RWPE2 (cell line): Measurements from ENCODE around the gene POLR2M.

Experiments
- ATAC-seq: fragments of 200-7000 bp; cut with Tn5 transposase; 3 replicates; pipeline ENCODE4 v1.9.1; 2021; ENCODE audit warnings: low read depth
- DNase-seq: peaks from one replicate; pipeline ENCODE4 v3.0.0-alpha.2; 2020; ENCODE audit warnings: low spot score
- H3K27ac ChIP-seq: fragments of 450-650 bp; 2 replicates; pipeline ENCODE4 v1.5.1; 2017; ENCODE audit warnings: mild to moderate bottlenecking; ENCODE audit not compliant: poor library complexity, severe bottlenecking
- H3K27me3 ChIP-seq: fragments of 250-450 bp; sonication (Bioruptor Pico); 2 replicates; pipeline ENCODE4 v1.5.1; 2021; ENCODE audit warnings: mild to moderate bottlenecking, moderate library complexity; ENCODE audit not compliant: insufficient read depth, poor library complexity, severe bottlenecking
- H3K36me3 ChIP-seq: fragments of 250-450 bp; sonication (Bioruptor Pico); 2 replicates; pipeline ENCODE4 v1.5.1; 2020; ENCODE audit warnings: low read depth, mild to moderate bottlenecking, moderate library complexity
- H3K4me1 ChIP-seq: fragments of 250-450 bp; sonication (Bioruptor Pico); 2 replicates; pipeline ENCODE4 v1.5.1; 2021; ENCODE audit warnings: mild to moderate bottlenecking, moderate library complexity; ENCODE audit not compliant: insufficient read depth, poor library complexity, severe bottlenecking
- H3K4me3 ChIP-seq: fragments of 250-450 bp; sonication (Bioruptor Pico); 2 replicates; pipeline ENCODE4 v1.5.1; 2021; ENCODE audit warnings: mild to moderate bottlenecking, moderate library complexity; ENCODE audit not compliant: severe bottlenecking
- H3K9me3 ChIP-seq: fragments of 250-450 bp; sonication (Bioruptor Pico); 2 replicates; pipeline ENCODE4 v1.5.1; 2021; ENCODE audit warnings: mild to moderate bottlenecking, moderate library complexity; ENCODE audit not compliant: severe bottlenecking
- TF ChIP-seq, protein P1 (sequence below): fragments of 450-650 bp; IDR thresholded peaks from one replicate; pipeline ENCODE4 v1.5.1; 2017; ENCODE audit warnings: mild to moderate bottlenecking, moderate library complexity; ENCODE audit not compliant: poor library complexity, severe bottlenecking

POLR2M gene

DNA sequence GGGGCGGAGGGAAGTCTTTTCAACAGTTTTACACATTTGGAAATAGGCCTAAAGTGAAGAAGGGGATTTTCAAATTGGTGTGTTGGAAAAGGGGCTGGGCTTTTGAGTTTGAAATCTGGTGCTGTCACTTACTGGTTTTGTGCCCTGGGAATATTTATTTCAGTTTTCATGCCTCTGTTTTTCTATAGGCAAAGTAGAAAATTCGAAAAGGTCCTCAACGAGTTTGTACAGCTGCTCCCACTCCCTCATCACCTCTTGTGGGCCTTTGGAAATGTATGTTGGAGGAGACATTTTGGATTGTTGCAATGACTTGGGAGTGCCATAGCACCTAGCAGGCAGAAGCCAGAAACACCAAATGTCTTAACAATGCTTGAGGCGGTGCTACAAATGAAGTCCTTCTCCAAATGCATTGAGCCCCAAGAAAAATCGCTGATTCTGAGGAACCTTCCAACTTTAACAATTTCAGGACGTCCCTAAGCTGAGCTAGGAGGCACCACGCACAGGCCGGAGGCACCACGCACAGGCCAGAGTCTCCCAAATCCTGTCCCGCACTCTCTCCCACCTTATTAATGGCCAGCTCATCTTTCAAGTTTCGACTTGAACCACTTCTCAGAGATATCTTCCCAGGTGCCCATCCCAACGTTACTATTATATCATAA is 639 bp upstream of the POLR2M start:
- peak overlapping the region; percentile 93 for H3K4me3 ChIP-seq
- H3K4me1 ChIP-seq, result peaks cover 15% of the 10 kb centered on the region
- H3K9me3 ChIP-seq, result no peaks in the 10 kb centered on the region
- TF ChIP-seq, protein P1, sequence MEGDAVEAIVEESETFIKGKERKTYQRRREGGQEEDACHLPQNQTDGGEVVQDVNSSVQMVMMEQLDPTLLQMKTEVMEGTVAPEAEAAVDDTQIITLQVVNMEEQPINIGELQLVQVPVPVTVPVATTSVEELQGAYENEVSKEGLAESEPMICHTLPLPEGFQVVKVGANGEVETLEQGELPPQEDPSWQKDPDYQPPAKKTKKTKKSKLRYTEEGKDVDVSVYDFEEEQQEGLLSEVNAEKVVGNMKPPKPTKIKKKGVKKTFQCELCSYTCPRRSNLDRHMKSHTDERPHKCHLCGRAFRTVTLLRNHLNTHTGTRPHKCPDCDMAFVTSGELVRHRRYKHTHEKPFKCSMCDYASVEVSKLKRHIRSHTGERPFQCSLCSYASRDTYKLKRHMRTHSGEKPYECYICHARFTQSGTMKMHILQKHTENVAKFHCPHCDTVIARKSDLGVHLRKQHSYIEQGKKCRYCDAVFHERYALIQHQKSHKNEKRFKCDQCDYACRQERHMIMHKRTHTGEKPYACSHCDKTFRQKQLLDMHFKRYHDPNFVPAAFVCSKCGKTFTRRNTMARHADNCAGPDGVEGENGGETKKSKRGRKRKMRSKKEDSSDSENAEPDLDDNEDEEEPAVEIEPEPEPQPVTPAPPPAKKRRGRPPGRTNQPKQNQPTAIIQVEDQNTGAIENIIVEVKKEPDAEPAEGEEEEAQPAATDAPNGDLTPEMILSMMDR, result no peak
- DNase-seq (no peak), ATAC-seq (peak; percentile 22)
- no peaks in the 10 kb centered on the region for H3K27me3 ChIP-seq
- peak overlapping the region; percentile 64 for H3K27ac ChIP-seq
- H3K36me3 ChIP-seq, result peaks cover 31% of the 10 kb centered on the region

GRCh38 chr15:57708047-57708446 is 1.5 kb downstream of the POLR2M start:
- TF ChIP-seq, protein P1, result no peak
- H3K36me3 ChIP-seq, result peaks cover 53% of the 10 kb centered on the region
- peak overlapping the region; percentile 93 for H3K4me3 ChIP-seq
- no peaks in the 10 kb centered on the region for H3K9me3 ChIP-seq
- H3K27me3 ChIP-seq, result no peaks in the 10 kb centered on the region
- DNase-seq (no peak), ATAC-seq (no peak)
- H3K27ac ChIP-seq, result no peak overlapping the region
- peaks cover 15% of the 10 kb centered on the region for H3K4me1 ChIP-seq

DNA sequence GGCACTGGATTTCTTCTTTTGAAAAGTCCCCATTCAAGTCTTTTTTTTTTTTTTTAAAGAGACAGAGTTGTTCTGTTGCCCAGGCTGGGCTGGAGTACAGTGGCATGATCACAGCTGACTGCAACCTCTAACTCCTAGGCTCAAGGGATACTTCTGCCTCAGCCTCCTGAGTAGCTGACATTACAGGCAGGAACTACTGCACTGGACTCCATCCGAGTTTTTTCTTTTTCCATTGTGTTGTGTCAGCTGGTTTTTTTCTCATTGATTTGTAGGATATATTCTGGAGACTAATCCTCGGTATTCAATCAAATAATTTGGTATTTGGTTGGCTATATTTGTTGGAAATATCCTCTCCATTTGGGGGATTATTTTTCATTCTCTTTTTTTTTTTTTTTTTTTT is 11.8 kb downstream of the POLR2M start:
- H3K4me3 ChIP-seq, result no peak overlapping the region
- TF ChIP-seq, protein P1, result no peak
- no peak overlapping the region for H3K27ac ChIP-seq
- DNase-seq, result no peak
- H3K27me3 ChIP-seq, result no peaks in the 10 kb centered on the region
- no peaks in the 10 kb centered on the region for H3K9me3 ChIP-seq
- peaks cover 42% of the 10 kb centered on the region for H3K36me3 ChIP-seq
- H3K4me1 ChIP-seq, result no peaks in the 10 kb centered on the region
- ATAC-seq, result no peak

GRCh38 chr15:57720867-57721266 is 14.4 kb downstream of the POLR2M start:
- no peak for DNase-seq
- ATAC-seq, result no peak
- H3K27ac ChIP-seq, result no peak overlapping the region
- no peak overlapping the region for H3K4me3 ChIP-seq
- no peaks in the 10 kb centered on the region for H3K4me1 ChIP-seq
- H3K36me3 ChIP-seq, result peaks cover 22% of the 10 kb centered on the region
- TF ChIP-seq, protein P1, result no peak
- H3K27me3 ChIP-seq, result no peaks in the 10 kb centered on the region
- peaks cover 4% of the 10 kb centered on the region for H3K9me3 ChIP-seq

- peaks cover 4% of the 10 kb centered on the region for H3K9me3 ChIP-seq
- TF ChIP-seq, protein P1, result no peak
- H3K4me3 ChIP-seq, result no peak overlapping the region
- H3K27me3 ChIP-seq, result no peaks in the 10 kb centered on the region
- H3K27ac ChIP-seq, result peak overlapping the region; percentile 48
- peaks cover 14% of the 10 kb centered on the region for H3K4me1 ChIP-seq
- H3K36me3 ChIP-seq, result no peaks in the 10 kb centered on the region
- DNase-seq (no peak), ATAC-seq (no peak)
Measured at GRCh38 chr15:57726411-57726810, 19.9 kb downstream of the POLR2M start.
